HEK293T (cell line): ENCODE measurements around the gene SH2D2A.

Experiments used
- CTCF ChIA-PET: fragments of 350-600 bp; formaldehyde crosslinking; extraction: SDS; loops from one replicate; lab custom pipeline; 2021; ENCODE audit warnings: antibody characterized with exemption, inconsistent platforms; lab: Yijun Ruan, JAX
- POLR2A ChIA-PET: fragments of 350-600 bp; formaldehyde crosslinking; extraction: SDS; loops from one replicate; lab custom pipeline; 2020; ENCODE audit warnings: antibody characterized with exemption, inconsistent platforms; lab: Yijun Ruan, JAX
- DNase-seq: peaks from one replicate; pipeline ENCODE4 v3.0.0; 2012; ENCODE audit warnings: mixed read lengths; ENCODE audit errors: extremely low spot score
- ARNT ChIP-seq: fragments of 450-650 bp; IDR thresholded peaks from 2 replicates; pipeline ENCODE4 v1.6.1; 2017; ENCODE audit warnings: mild to moderate bottlenecking
- BHLHE40 ChIP-seq: fragments of 450-650 bp; IDR thresholded peaks from 2 replicates; pipeline ENCODE4 v1.6.1; 2016; ENCODE audit warnings: mild to moderate bottlenecking, moderate library complexity, borderline replicate concordance
- CTBP1 ChIP-seq: fragments of 450-650 bp; IDR thresholded peaks from 2 replicates; pipeline ENCODE4 v1.6.1; 2016; ENCODE audit warnings: borderline replicate concordance
- ELF4 ChIP-seq: fragments of 450-650 bp; IDR thresholded peaks from 2 replicates; pipeline ENCODE4 v1.6.1; 2017; ENCODE audit warnings: antibody characterized with exemption
- FOXA1 ChIP-seq: fragments of 450-650 bp; IDR thresholded peaks from 2 replicates; pipeline ENCODE4 v1.6.1; 2016; ENCODE audit warnings: mild to moderate bottlenecking
- FOXK2 ChIP-seq: fragments of 450-650 bp; IDR thresholded peaks from 2 replicates; pipeline ENCODE4 v1.6.1; 2016; ENCODE audit warnings: mild to moderate bottlenecking
- FOXM1 ChIP-seq: fragments of 450-650 bp; IDR thresholded peaks from 2 replicates; pipeline ENCODE4 v1.6.1; 2017; ENCODE audit warnings: mild to moderate bottlenecking, borderline replicate concordance
- HDGF ChIP-seq: fragments of 450-650 bp; IDR thresholded peaks from 2 replicates; pipeline ENCODE4 v1.6.1; 2017; ENCODE audit warnings: antibody characterized with exemption, borderline replicate concordance
- L3MBTL2 ChIP-seq: fragments of 450-650 bp; conservative IDR thresholded peaks from 2 replicates; pipeline ENCODE4 v1.6.1; 2016; ENCODE audit warnings: mild to moderate bottlenecking
- LEF1 ChIP-seq: fragments of 450-650 bp; IDR thresholded peaks from 2 replicates; pipeline ENCODE4 v1.6.1; 2017; ENCODE audit warnings: mild to moderate bottlenecking, borderline replicate concordance
- NFRKB ChIP-seq: fragments of 450-650 bp; IDR thresholded peaks from 2 replicates; pipeline ENCODE4 v1.6.1; 2016; ENCODE audit warnings: mild to moderate bottlenecking, moderate library complexity
- SP1 ChIP-seq: fragments of 450-650 bp; IDR thresholded peaks from 2 replicates; pipeline ENCODE4 v1.6.1; 2017
- SUZ12 ChIP-seq: fragments of 450-650 bp; IDR thresholded peaks from 2 replicates; pipeline ENCODE4 v1.6.1; 2016; ENCODE audit warnings: mild to moderate bottlenecking
- TARDBP ChIP-seq: fragments of 450-650 bp; IDR thresholded peaks from 2 replicates; pipeline ENCODE4 v1.6.1; 2016
- ZNF384 ChIP-seq: fragments of 450-650 bp; IDR thresholded peaks from 2 replicates; pipeline ENCODE4 v1.6.1; 2016
- TF ChIP-seq, protein P1 (sequence below): fragments of 450-650 bp; IDR thresholded peaks from 2 replicates; pipeline ENCODE4 v1.6.1; 2016

The SH2D2A gene

GRCh38 chr1:156849151-156849496, 32.5 kb upstream of the SH2D2A start:
- ChIA-PET POLR2A (no interaction called here), CTCF (interaction anchor here (1.1 to 4.5 kb wide), 2 partner anchors 11 to 12 kb away, joined by 3 to 17 read pairs; partner anchors contain the start of gene NTRK1)
- TF ChIP-seq LEF1 = no peak
- no peak for TF ChIP-seq FOXK2
- TF ChIP-seq ELF4 = no peak
- no peak for TF ChIP-seq NFRKB
- TF ChIP-seq SP1 = no peak
- no peak for TF ChIP-seq L3MBTL2
- no peak for TF ChIP-seq CTBP1
- TF ChIP-seq FOXM1 = no peak
- no peak for TF ChIP-seq ARNT
- TF ChIP-seq SUZ12 = no peak
- TF ChIP-seq, protein P1, sequence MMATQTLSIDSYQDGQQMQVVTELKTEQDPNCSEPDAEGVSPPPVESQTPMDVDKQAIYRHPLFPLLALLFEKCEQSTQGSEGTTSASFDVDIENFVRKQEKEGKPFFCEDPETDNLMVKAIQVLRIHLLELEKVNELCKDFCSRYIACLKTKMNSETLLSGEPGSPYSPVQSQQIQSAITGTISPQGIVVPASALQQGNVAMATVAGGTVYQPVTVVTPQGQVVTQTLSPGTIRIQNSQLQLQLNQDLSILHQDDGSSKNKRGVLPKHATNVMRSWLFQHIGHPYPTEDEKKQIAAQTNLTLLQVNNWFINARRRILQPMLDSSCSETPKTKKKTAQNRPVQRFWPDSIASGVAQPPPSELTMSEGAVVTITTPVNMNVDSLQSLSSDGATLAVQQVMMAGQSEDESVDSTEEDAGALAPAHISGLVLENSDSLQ = no peak
- TF ChIP-seq TARDBP = no peak
- DNase-seq = no peak

GRCh38 chr1:156848461-156849150, 32.0 kb upstream of the SH2D2A start:
- POLR2A ChIA-PET = interaction anchor here (0.9 kb wide), 1 partner anchor 160 kb away, joined by 4 read pairs; no protein-coding TSS in a partner anchor
- no peak for DNase-seq
- TF ChIP-seq BHLHE40 (no peak), SUZ12 (no peak), FOXA1 (no peak), L3MBTL2 (no peak), FOXM1 (no peak)
- TF ChIP-seq, protein P1 = no peak
- CTCF ChIA-PET = interaction anchor here (0.6 to 4.5 kb wide), 4 partner anchors 10 to 79 kb away, joined by 4 to 17 read pairs (median 7); partner anchors contain the start of gene NTRK1

DNA sequence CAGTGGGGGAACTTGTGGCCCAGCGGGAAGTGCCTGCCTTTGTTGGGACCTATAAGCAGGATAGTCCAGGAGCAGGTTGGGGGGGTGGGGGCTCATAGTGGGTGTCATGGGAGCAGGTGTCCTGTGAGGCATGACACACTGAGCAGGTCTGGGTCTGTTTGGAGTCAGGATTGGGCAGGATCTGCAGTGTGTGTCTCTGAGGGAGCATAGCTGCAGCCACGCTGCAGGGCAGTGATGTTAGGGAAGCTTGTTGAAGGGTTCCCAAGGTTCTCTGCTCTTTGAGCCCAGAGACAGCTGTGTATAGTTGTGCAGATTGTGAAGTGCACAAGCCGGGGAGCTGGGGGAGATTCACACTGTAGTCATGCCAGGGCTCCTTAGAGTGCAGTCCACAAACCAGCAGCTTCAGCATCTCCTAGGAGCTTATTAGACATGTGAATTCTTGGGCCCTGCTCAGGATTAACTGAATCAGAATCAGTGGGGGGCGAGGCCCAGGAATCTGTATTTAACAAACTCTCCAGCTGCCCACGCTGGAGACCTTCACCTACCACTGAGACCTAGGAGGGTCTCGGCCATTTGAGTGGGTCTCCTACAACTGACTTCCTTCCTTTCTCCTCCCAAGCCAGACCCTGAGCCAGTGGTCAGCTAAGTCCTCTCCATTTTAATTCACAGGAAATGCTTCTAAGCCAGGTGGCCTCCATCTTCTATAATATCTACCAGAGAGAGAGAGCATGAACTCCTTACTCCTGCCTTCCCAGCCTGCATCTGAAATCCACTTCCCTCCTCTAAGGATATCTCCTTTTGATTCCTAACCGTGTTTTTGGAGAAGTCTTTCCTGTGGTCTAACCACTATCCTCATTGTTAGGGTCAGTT, 31.2 kb upstream of the SH2D2A start:
- POLR2A ChIA-PET = interaction anchor here (0.9 kb wide), 1 partner anchor 159 kb away, joined by 4 read pairs; no protein-coding TSS in a partner anchor
- TF ChIP-seq LEF1 = no peak
- no peak for TF ChIP-seq TARDBP
- TF ChIP-seq, protein P1 = no peak
- no peak for TF ChIP-seq FOXK2
- CTCF ChIA-PET = interaction anchor here (0.6 to 4.5 kb wide), 4 partner anchors 10 to 80 kb away, joined by 4 to 17 read pairs (median 7); partner anchors contain the start of gene NTRK1
- DNase-seq = no peak

- TF ChIP-seq CTBP1 = no peak
- TF ChIP-seq NFRKB = no peak
- CTCF ChIA-PET = interaction anchor here (0.5 to 4.5 kb wide), 3 partner anchors 11 to 24 kb away, joined by 3 to 17 read pairs (median 5); partner anchors contain the start of gene NTRK1
These were observed 30.0 kb upstream of the SH2D2A start for GRCh38 chr1:156846643-156847042.

GRCh38 chr1:156845953-156846545, 29.4 kb upstream of the SH2D2A start:
- ChIA-PET POLR2A (no interaction called here), CTCF (interaction anchor here (0.5 to 4.5 kb wide), 4 partner anchors 12 to 24 kb away, joined by 3 to 17 read pairs (median 4); partner anchors contain the start of gene NTRK1)
- TF ChIP-seq L3MBTL2 (no peak), HDGF (no peak), FOXK2 (no peak), FOXA1 (no peak), TARDBP (no peak), BHLHE40 (no peak), FOXM1 (no peak), ZNF384 (no peak), LEF1 (no peak), ARNT (no peak), SP1 (no peak), SUZ12 (no peak), CTBP1 (no peak)
- no peak for DNase-seq

More at GRCh38 chr1:156846643-156847042, 30.0 kb upstream of the SH2D2A start:
- POLR2A ChIA-PET = no interaction called here
- no peak for DNase-seq
